ENCODE measurements around the gene ARID2.

GRCh38 chr12:45730084-45730347 is 510 bp downstream of the ARID2 start:
- TF ChIP-seq CTCF (IDR thresholded peaks at IDR 0.05; ENCODE audit: poor library complexity, severe bottlenecking) = no peak
- no peak for TF ChIP-seq POLR2AphosphoS5 (IDR thresholded peaks at IDR 0.05)
- TF ChIP-seq EP300 (conservative IDR thresholded peaks at IDR 0.05; ENCODE audit: poor library complexity, severe bottlenecking) = no peak
- no peak for TF ChIP-seq RAD21 (conservative IDR thresholded peaks at IDR 0.05)
- no peak for TF ChIP-seq EZH2 (IDR thresholded peaks at IDR 0.05; ENCODE audit: borderline replicate concordance, insufficient read depth, low read length, poor library complexity, severe bottlenecking)
- TF ChIP-seq REST (IDR thresholded peaks at IDR 0.05; ENCODE audit: borderline replicate concordance) = no peak
- peak; percentile 1 for TF ChIP-seq TAF1 (IDR thresholded peaks at IDR 0.05; ENCODE audit: low read depth)

Data from neural cell (in vitro differentiated cells).